MM.1S (cell line): ENCODE data around the gene B4GALT5.

ENCODE experiments used
- DNase-seq: peaks from one replicate; pipeline ENCODE4 v3.0.0-alpha.2; 2015
- H2AFZ ChIP-seq: fragments of 300-600 bp; sonication (generic); 2 replicates; pipeline ENCODE4 v1.6.0; 2016; ENCODE audit warnings: antibody characterized with exemption, low read length
- H3F3A ChIP-seq: fragments of 300-600 bp; sonication (generic); 2 replicates; pipeline ENCODE4 v1.6.1; 2016; ENCODE audit warnings: mild to moderate bottlenecking, antibody characterized with exemption, low read length, moderate library complexity, mixed read lengths; ENCODE audit not compliant: insufficient read depth
- H3K27ac ChIP-seq: fragments of 300-600 bp; sonication (generic); 2 replicates; pipeline ENCODE4 v1.5.1; 2016; ENCODE audit warnings: mild to moderate bottlenecking, low read length
- H3K27me3 ChIP-seq: fragments of 300-600 bp; sonication (generic); replicated peaks from 2 replicates; pipeline ENCODE4 v1.6.0; 2016; ENCODE audit warnings: low read length; ENCODE audit not compliant: insufficient read depth
- H3K36me3 ChIP-seq: fragments of 300-600 bp; sonication (generic); replicated peaks from 2 replicates; pipeline ENCODE4 v1.6.1; 2016; ENCODE audit warnings: mild to moderate bottlenecking, low read length, mixed read lengths; ENCODE audit not compliant: insufficient read depth
- H3K4me1 ChIP-seq: fragments of 300-600 bp; sonication (generic); 2 replicates; pipeline ENCODE4 v1.6.1; 2016; ENCODE audit warnings: low read length, mixed read lengths
- H3K4me2 ChIP-seq: fragments of 300-600 bp; sonication (generic); 2 replicates; pipeline ENCODE4 v1.6.0; 2016; ENCODE audit warnings: low read depth, low read length
- H3K4me3 ChIP-seq: fragments of 300-600 bp; sonication (generic); 2 replicates; pipeline ENCODE4 v1.5.1; 2016; ENCODE audit warnings: low read length, mixed read lengths
- H3K79me2 ChIP-seq: fragments of 300-600 bp; sonication (generic); 2 replicates; pipeline ENCODE4 v1.6.1; 2016; ENCODE audit warnings: mixed run types, low read length, mixed read lengths
- H3K9ac ChIP-seq: fragments of 300-600 bp; sonication (generic); 2 replicates; pipeline ENCODE4 v1.6.1; 2016; ENCODE audit warnings: low read length, mixed read lengths
- H3K9me2 ChIP-seq: fragments of 300-600 bp; sonication (generic); replicated peaks from 2 replicates; pipeline ENCODE4 v1.6.1; 2016; ENCODE audit warnings: mild to moderate bottlenecking, low read length, mixed read lengths; ENCODE audit not compliant: insufficient read depth
- H3K9me3 ChIP-seq: fragments of 300-600 bp; sonication (generic); replicated peaks from 2 replicates; pipeline ENCODE4 v1.6.1; 2016; ENCODE audit warnings: mild to moderate bottlenecking, low read length, mixed read lengths; ENCODE audit not compliant: insufficient read depth
- H4K20me1 ChIP-seq: fragments of 300-600 bp; sonication (generic); 2 replicates; pipeline ENCODE4 v1.6.1; 2016; ENCODE audit warnings: mild to moderate bottlenecking, low read length, moderate library complexity, mixed read lengths; ENCODE audit not compliant: insufficient read depth
- CTCF ChIP-seq: fragments of 300-600 bp; sonication (generic); IDR thresholded peaks from 2 replicates; pipeline ENCODE4 v1.5.1; 2016; ENCODE audit warnings: antibody characterized with exemption, low read length, mixed read lengths
- EZH2 ChIP-seq: fragments of 300-600 bp; sonication (generic); optimal IDR thresholded peaks from 2 replicates; pipeline ENCODE3; 2017; ENCODE audit warnings: low read depth, mild to moderate bottlenecking, antibody characterized with exemption, low read length, mixed read lengths
- EZH2phosphoT487 ChIP-seq: fragments of 300-600 bp; sonication (generic); IDR thresholded peaks from 2 replicates; pipeline ENCODE4 v1.6.1; 2018; ENCODE audit warnings: antibody characterized with exemption, low read length

The B4GALT5 gene

GRCh38 chr20:49694450-49695071 lies 19.1 kb downstream of the B4GALT5 start:
- H3K27me3 ChIP-seq = no peaks in the 10 kb centered on the region
- H4K20me1 ChIP-seq = no peaks in the 10 kb centered on the region; the same call in 1 of the 2 replicates
- no peak overlapping the region for H2AFZ ChIP-seq
- no peaks in the 10 kb centered on the region for H3F3A ChIP-seq
- no peak overlapping the region for H3K4me3 ChIP-seq
- H3K36me3 ChIP-seq = no peaks in the 10 kb centered on the region
- DNase-seq = no peak
- no peak for TF ChIP-seq EZH2phosphoT487
- no peak for TF ChIP-seq EZH2
- no peak for TF ChIP-seq CTCF
- peaks cover 19% of the 10 kb centered on the region for H3K4me1 ChIP-seq
- no peaks in the 10 kb centered on the region for H3K9me3 ChIP-seq
- H3K27ac ChIP-seq = no peak overlapping the region
- no peak overlapping the region for H3K9ac ChIP-seq
- H3K9me2 ChIP-seq = no peaks in the 10 kb centered on the region
- H3K4me2 ChIP-seq = no peak overlapping the region
- H3K79me2 ChIP-seq = peaks cover 94% of the 10 kb centered on the region

GRCh38 chr20:49693435-49694171 lies 20.1 kb downstream of the B4GALT5 start:
- no peak overlapping the region for H3K27ac ChIP-seq
- no peaks in the 10 kb centered on the region for H3K9me2 ChIP-seq
- no peaks in the 10 kb centered on the region; the same call in 1 of the 2 replicates for H4K20me1 ChIP-seq
- H3K4me1 ChIP-seq = peaks cover 12% of the 10 kb centered on the region
- H3K4me3 ChIP-seq = no peak overlapping the region
- H3K9me3 ChIP-seq = no peaks in the 10 kb centered on the region
- no peaks in the 10 kb centered on the region for H3K27me3 ChIP-seq
- H3K9ac ChIP-seq = no peak overlapping the region
- TF ChIP-seq EZH2phosphoT487 (no peak), EZH2 (no peak), CTCF (no peak)
- no peak for DNase-seq
- H3F3A ChIP-seq = no peaks in the 10 kb centered on the region
- no peak overlapping the region for H2AFZ ChIP-seq
- H3K4me2 ChIP-seq = no peak overlapping the region
- peaks cover 92% of the 10 kb centered on the region for H3K79me2 ChIP-seq
- H3K36me3 ChIP-seq = no peaks in the 10 kb centered on the region

- Histone ChIP-seq H3K4me3 (no peak overlapping the region), H2AFZ (no peak overlapping the region), H3K4me2 (no peak overlapping the region), H3K36me3 (no peaks in the 10 kb centered on the region), H3K79me2 (peaks cover 92% of the 10 kb centered on the region), H3K9me3 (no peaks in the 10 kb centered on the region), H4K20me1 (no peaks in the 10 kb centered on the region; the same call in 1 of the 2 replicates), H3K27me3 (no peaks in the 10 kb centered on the region), H3K4me1 (peaks cover 12% of the 10 kb centered on the region), H3F3A (no peaks in the 10 kb centered on the region), H3K9ac (no peak overlapping the region), H3K27ac (no peak overlapping the region), H3K9me2 (no peaks in the 10 kb centered on the region)
- no peak for TF ChIP-seq EZH2
- TF ChIP-seq CTCF = no peak
- TF ChIP-seq EZH2phosphoT487 = no peak
- DNase-seq = no peak
These were observed 20.7 kb downstream of the B4GALT5 start for GRCh38 chr20:49692941-49693340.
